Hepatocyte (in vitro differentiated cells): ENCODE data around the gene SETX. TPM values are rescaled to one million over a fixed set of nuclear protein-coding genes. Genes with fewer than 3 reads are reported as not detected.

Experiments used
- DNase-seq: peaks from one replicate; pipeline ENCODE4 v3.0.0-alpha.2; 2016; ENCODE audit warnings: low spot score
- H2AFZ ChIP-seq: fragments of 200-600 bp; sonication (generic); 2 replicates; pipeline ENCODE4 v1.6.0; 2016; ENCODE audit warnings: antibody characterized with exemption, mild to moderate bottlenecking
- H3K27ac ChIP-seq: fragments of 200-600 bp; sonication (generic); 2 replicates; pipeline ENCODE4 v1.5.1; 2016; ENCODE audit warnings: mild to moderate bottlenecking
- H3K27me3 ChIP-seq: fragments of 200-600 bp; sonication (generic); 2 replicates; pipeline ENCODE4 v1.6.1; 2016
- H3K36me3 ChIP-seq: fragments of 200-600 bp; sonication (generic); replicated peaks from 2 replicates; pipeline ENCODE4 v1.5.1; 2016; ENCODE audit warnings: low read depth; ENCODE audit not compliant: insufficient read depth
- H3K4me1 ChIP-seq: fragments of 200-600 bp; sonication (generic); 2 replicates; pipeline ENCODE4 v1.5.1; 2016; ENCODE audit warnings: mild to moderate bottlenecking, moderate library complexity; ENCODE audit not compliant: insufficient read depth
- H3K4me2 ChIP-seq: fragments of 200-600 bp; sonication (generic); 2 replicates; pipeline ENCODE4 v1.6.0; 2016
- H3K4me3 ChIP-seq: fragments of 200-600 bp; sonication (generic); 2 replicates; pipeline ENCODE4 v1.5.1; 2016; ENCODE audit warnings: mild to moderate bottlenecking
- H3K79me2 ChIP-seq: fragments of 200-600 bp; sonication (generic); 2 replicates; pipeline ENCODE4 v1.6.0; 2017; ENCODE audit warnings: mild to moderate bottlenecking
- H3K9me2 ChIP-seq: fragments of 200-600 bp; sonication (generic); replicated peaks from 2 replicates; pipeline ENCODE4 v1.6.0; 2017; ENCODE audit warnings: mild to moderate bottlenecking; ENCODE audit not compliant: insufficient read depth
- H3K9me3 ChIP-seq: fragments of 200-600 bp; sonication (generic); 2 replicates; pipeline ENCODE4 v1.5.1; 2016; ENCODE audit warnings: low read depth, mild to moderate bottlenecking
- H4K20me1 ChIP-seq: fragments of 200-600 bp; sonication (generic); 2 replicates; pipeline ENCODE4 v1.6.0; 2016; ENCODE audit warnings: mild to moderate bottlenecking; ENCODE audit not compliant: insufficient read depth, poor library complexity, severe bottlenecking
- EZH2 ChIP-seq: fragments of 200-600 bp; sonication (generic); IDR thresholded peaks from 2 replicates; pipeline ENCODE4 v1.6.1; 2016; ENCODE audit warnings: antibody characterized with exemption, mild to moderate bottlenecking, borderline replicate concordance
- EZH2phosphoT487 ChIP-seq: fragments of 200-600 bp; sonication (generic); IDR thresholded peaks from one replicate; pipeline ENCODE4 v1.6.1; 2018; ENCODE audit warnings: antibody characterized with exemption, mild to moderate bottlenecking, low read depth, moderate library complexity; ENCODE audit not compliant: unreplicated experiment, severe bottlenecking
- WGBS: methylation state at CpG from one replicate; pipeline ENCODE4 v1.1.6; 2016; ENCODE audit warnings: low lambda C conversion rate; ENCODE audit errors: missing lambda C conversion rate; 5-methylcytosine and 5-hydroxymethylcytosine counted together
- polyA plus RNA-seq: library from polyadenylated mRNA; unstranded; fragments of >200 nt; fragmentation: Nextera tagmentation; extraction: Ambion mirVana; gene quantifications from 2 replicates; pipeline ENCODE4 v1.2.1, GENCODE V29; 2016
- total RNA-seq: library from RNA; depleted of rRNA; stranded (reverse); fragments of >200 nt; gene quantifications from 2 replicates; pipeline ENCODE4 v1.2.3, GENCODE V29; 2014
- TF ChIP-seq, protein P1 (sequence below): fragments of 200-600 bp; sonication (generic); IDR thresholded peaks from 2 replicates; pipeline ENCODE4 v1.5.1; 2016; ENCODE audit warnings: antibody characterized with exemption, mild to moderate bottlenecking; ENCODE audit not compliant: poor library complexity

Gene SETX
- total and polyA plus RNA-seq, 2 experiments from 2014 or later = 12.0 to 61.0 TPM

DNA sequence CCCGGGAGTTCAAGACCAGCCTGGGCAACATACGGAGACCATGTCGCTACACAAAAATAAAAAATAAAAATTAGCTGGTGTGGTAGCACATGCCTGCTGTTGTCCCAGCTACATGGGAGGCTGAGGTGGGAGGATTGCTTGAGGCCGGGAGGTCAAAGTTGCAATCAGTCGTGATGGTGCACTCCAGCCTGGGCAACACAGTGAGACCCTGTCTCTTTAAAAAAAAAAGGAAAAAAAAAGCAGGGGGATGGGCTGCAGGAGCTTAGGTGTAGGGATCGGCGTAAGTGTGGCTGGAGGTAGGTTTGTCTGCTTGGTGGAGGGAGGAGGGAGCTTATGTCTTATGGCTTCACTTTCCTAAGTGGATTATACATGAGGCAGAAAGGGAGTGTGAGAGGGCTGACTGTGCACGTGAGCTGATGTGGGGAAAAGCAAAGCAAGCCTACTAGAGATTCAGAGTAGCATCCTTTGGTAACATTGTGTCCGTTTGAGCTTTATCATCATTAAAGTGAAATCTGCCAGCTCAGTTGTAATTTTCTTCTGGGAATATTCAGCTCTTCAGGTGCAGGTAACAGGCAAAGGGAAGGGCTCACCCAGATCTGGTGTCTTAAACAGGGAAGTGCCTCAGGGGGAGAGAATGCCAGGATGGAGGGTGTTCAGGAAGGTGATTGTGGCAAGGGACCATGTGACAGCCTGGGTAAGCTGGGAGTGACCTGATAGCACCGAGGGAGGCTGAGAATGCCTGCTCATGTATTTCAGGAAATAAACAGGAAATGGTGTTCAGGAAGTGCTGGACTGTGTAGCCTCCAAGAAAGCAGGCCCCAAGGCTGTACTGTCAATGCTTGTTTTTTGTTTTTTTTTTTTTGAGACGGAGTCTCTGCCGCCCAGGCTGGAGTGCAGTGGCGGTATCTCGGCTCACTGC, 17.6 kb upstream of the SETX start:
- Histone ChIP-seq H3K9me3 (no peaks in the 10 kb centered on the region), H4K20me1 (no peaks in the 10 kb centered on the region), H3K79me2 (no peaks in the 10 kb centered on the region), H2AFZ (no peak overlapping the region), H3K27ac (no peak overlapping the region), H3K27me3 (no peaks in the 10 kb centered on the region), H3K4me3 (no peak overlapping the region), H3K36me3 (no peaks in the 10 kb centered on the region), H3K4me1 (peaks cover 8% of the 10 kb centered on the region), H3K9me2 (no peaks in the 10 kb centered on the region), H3K4me2 (no peak overlapping the region)
- peak; percentile 11 for DNase-seq
- WGBS = 76% methylated on average over 14 of the region's 14 CpGs
- TF ChIP-seq, protein P1, sequence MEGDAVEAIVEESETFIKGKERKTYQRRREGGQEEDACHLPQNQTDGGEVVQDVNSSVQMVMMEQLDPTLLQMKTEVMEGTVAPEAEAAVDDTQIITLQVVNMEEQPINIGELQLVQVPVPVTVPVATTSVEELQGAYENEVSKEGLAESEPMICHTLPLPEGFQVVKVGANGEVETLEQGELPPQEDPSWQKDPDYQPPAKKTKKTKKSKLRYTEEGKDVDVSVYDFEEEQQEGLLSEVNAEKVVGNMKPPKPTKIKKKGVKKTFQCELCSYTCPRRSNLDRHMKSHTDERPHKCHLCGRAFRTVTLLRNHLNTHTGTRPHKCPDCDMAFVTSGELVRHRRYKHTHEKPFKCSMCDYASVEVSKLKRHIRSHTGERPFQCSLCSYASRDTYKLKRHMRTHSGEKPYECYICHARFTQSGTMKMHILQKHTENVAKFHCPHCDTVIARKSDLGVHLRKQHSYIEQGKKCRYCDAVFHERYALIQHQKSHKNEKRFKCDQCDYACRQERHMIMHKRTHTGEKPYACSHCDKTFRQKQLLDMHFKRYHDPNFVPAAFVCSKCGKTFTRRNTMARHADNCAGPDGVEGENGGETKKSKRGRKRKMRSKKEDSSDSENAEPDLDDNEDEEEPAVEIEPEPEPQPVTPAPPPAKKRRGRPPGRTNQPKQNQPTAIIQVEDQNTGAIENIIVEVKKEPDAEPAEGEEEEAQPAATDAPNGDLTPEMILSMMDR = no peak
- TF ChIP-seq EZH2phosphoT487 (no peak), EZH2 (no peak)

GRCh38 chr9:132370592-132370991, 15.8 kb upstream of the SETX start:
- Histone ChIP-seq H3K27me3 (no peaks in the 10 kb centered on the region), H3K9me3 (no peaks in the 10 kb centered on the region), H4K20me1 (no peaks in the 10 kb centered on the region), H3K4me1 (peaks cover 13% of the 10 kb centered on the region), H3K79me2 (no peaks in the 10 kb centered on the region), H3K27ac (no peak overlapping the region), H3K36me3 (no peaks in the 10 kb centered on the region), H3K9me2 (no peaks in the 10 kb centered on the region), H2AFZ (no peak overlapping the region), H3K4me2 (no peak overlapping the region), H3K4me3 (no peak overlapping the region)
- no peak for TF ChIP-seq EZH2
- TF ChIP-seq, protein P1 = no peak
- TF ChIP-seq EZH2phosphoT487 = no peak
- WGBS = 90% methylated on average over 4 of the region's 4 CpGs
- no peak for DNase-seq

DNA sequence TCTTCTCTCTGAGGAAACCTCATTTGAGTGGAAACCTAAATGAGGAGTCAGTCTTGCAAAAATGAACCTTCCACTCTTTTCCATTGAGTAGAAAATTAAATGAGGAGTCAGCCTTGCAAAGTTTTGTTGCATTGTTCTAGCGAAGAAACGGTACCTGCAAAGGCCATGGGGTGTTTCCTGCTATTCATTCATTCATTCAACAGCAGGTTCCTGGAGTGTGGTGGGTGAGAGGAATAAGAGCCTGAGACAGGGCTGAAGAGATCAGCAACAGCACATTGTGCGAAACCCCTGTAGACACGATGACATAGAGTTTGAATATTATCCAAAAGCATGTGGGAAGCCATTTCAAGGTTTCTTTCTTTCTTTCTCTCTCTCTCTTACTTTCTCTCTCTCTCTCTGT, 14.6 kb upstream of the SETX start:
- Histone ChIP-seq H3K27ac (no peak overlapping the region), H3K4me3 (no peak overlapping the region), H3K79me2 (no peaks in the 10 kb centered on the region), H3K4me1 (peaks cover 13% of the 10 kb centered on the region), H4K20me1 (no peaks in the 10 kb centered on the region), H3K9me2 (no peaks in the 10 kb centered on the region), H3K36me3 (no peaks in the 10 kb centered on the region), H3K4me2 (no peak overlapping the region), H3K27me3 (no peaks in the 10 kb centered on the region), H2AFZ (no peak overlapping the region), H3K9me3 (no peaks in the 10 kb centered on the region)
- WGBS = 95% methylated on average over 4 of the region's 4 CpGs
- no peak for DNase-seq
- TF ChIP-seq EZH2 (no peak), EZH2phosphoT487 (no peak)
- TF ChIP-seq, protein P1 = no peak
